HEK293 (cell line): ENCODE data around the gene DIP2C.

Experiments used
- BCL11A ChIP-seq: fragments of 450-650 bp; formaldehyde crosslinking; IDR thresholded peaks from 2 replicates; pipeline ENCODE4 v1.5.1; 2016; ENCODE audit warnings: low read depth, missing biosample characterization, missing genetic modification characterization
- KLF1 ChIP-seq: fragments of 450-650 bp; formaldehyde crosslinking; IDR thresholded peaks from 2 replicates; pipeline ENCODE4 v1.5.1; 2016; ENCODE audit warnings: missing biosample characterization, missing genetic modification characterization
- PRDM1 ChIP-seq: fragments of 450-650 bp; formaldehyde crosslinking; IDR thresholded peaks from 2 replicates; pipeline ENCODE4; 2016; ENCODE audit warnings: missing biosample characterization, missing genetic modification characterization
- ZFP41 ChIP-seq: fragments of 450-650 bp; formaldehyde crosslinking; IDR thresholded peaks from 2 replicates; pipeline ENCODE4 v1.5.1; 2016; ENCODE audit warnings: missing biosample characterization, missing genetic modification characterization, borderline replicate concordance
- ZNF132 ChIP-seq: fragments of 450-650 bp; formaldehyde crosslinking; IDR thresholded peaks from 2 replicates; pipeline ENCODE4 v1.5.1; 2017; ENCODE audit warnings: missing biosample characterization, missing genetic modification characterization, borderline replicate concordance
- ZNF202 ChIP-seq: fragments of 450-650 bp; formaldehyde crosslinking; IDR thresholded peaks from 2 replicates; pipeline ENCODE4 v1.5.1; 2016; ENCODE audit warnings: missing biosample characterization, missing genetic modification characterization, borderline replicate concordance
- ZNF274 ChIP-seq, 2 experiments: fragments of 200-500 bp in 1 of 2; fragments of 450-650 bp in 1 of 2; sonication (Bioruptor generic) in 1 of 2; formaldehyde crosslinking in 1 of 2; IDR thresholded peaks; 2 replicates each; pipeline versions ENCODE4 v1.5.1 to v1.6.1; 2014 to 2016; ENCODE audit warnings: borderline replicate concordance in 1 of 2, inconsistent platforms in 1 of 2, low read length in 1 of 2, missing biosample characterization in 1 of 2, missing genetic modification characterization in 1 of 2
- ZNF561 ChIP-seq: fragments of 450-650 bp; IDR thresholded peaks from 2 replicates; pipeline ENCODE4 v1.5.1; 2018; ENCODE audit warnings: missing biosample characterization, missing genetic modification characterization, borderline replicate concordance
- ZNF626 ChIP-seq: fragments of 450-650 bp; sonication (Bioruptor Pico); formaldehyde crosslinking; IDR thresholded peaks from 2 replicates; pipeline ENCODE4 v1.5.1; 2018; ENCODE audit warnings: missing biosample characterization, missing genetic modification characterization, inconsistent platforms
- ZXDB ChIP-seq: fragments of 450-650 bp; formaldehyde crosslinking; IDR thresholded peaks from 2 replicates; pipeline ENCODE4 v1.5.1; 2016; ENCODE audit warnings: missing biosample characterization, missing genetic modification characterization
- TF ChIP-seq, protein P1 (sequence below): fragments of 450-650 bp; formaldehyde crosslinking; IDR thresholded peaks from 2 replicates; pipeline ENCODE4 v1.5.1; 2016; ENCODE audit warnings: missing biosample characterization, missing genetic modification characterization
- TF ChIP-seq, protein P2 (sequence below): IDR thresholded peaks from 2 replicates; pipeline ENCODE4 v1.6.1; 2011; ENCODE audit warnings: mild to moderate bottlenecking, low read depth, low read length, borderline replicate concordance

DNA sequence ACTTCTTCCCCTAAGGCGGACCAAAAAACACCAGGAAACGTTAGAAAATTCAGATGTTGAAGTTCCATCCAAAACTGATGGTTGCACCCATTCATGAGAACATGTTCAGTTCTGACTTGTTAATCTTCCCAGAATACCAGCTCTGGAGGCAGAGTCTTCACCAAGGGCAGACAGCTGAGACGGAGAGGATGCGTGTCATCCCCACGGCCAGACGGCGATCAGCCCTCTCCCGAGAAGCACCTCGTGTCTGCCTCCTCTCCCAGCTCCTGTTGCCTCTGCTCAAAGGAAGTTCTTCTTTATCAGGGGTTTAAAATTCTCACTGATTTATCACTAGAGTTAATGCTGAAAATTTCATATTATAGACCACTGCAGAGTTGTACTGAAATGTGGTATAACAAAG is 284.5 kb downstream of the DIP2C start:
- TF ChIP-seq, protein P1, sequence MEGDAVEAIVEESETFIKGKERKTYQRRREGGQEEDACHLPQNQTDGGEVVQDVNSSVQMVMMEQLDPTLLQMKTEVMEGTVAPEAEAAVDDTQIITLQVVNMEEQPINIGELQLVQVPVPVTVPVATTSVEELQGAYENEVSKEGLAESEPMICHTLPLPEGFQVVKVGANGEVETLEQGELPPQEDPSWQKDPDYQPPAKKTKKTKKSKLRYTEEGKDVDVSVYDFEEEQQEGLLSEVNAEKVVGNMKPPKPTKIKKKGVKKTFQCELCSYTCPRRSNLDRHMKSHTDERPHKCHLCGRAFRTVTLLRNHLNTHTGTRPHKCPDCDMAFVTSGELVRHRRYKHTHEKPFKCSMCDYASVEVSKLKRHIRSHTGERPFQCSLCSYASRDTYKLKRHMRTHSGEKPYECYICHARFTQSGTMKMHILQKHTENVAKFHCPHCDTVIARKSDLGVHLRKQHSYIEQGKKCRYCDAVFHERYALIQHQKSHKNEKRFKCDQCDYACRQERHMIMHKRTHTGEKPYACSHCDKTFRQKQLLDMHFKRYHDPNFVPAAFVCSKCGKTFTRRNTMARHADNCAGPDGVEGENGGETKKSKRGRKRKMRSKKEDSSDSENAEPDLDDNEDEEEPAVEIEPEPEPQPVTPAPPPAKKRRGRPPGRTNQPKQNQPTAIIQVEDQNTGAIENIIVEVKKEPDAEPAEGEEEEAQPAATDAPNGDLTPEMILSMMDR = no peak
- no peak for TF ChIP-seq ZNF274 (IDR thresholded peaks at IDR 0.05; ENCODE audit: low read length)
- no peak for TF ChIP-seq ZNF274 (tag by site-specific recombination; IDR thresholded peaks at IDR 0.05; ENCODE audit: borderline replicate concordance)
- TF ChIP-seq PRDM1 (tag by site-specific recombination) = no peak
- no peak for TF ChIP-seq BCL11A (tag by site-specific recombination)
- no peak for TF ChIP-seq ZNF561 (tag by site-specific recombination)
- TF ChIP-seq, protein P2, sequence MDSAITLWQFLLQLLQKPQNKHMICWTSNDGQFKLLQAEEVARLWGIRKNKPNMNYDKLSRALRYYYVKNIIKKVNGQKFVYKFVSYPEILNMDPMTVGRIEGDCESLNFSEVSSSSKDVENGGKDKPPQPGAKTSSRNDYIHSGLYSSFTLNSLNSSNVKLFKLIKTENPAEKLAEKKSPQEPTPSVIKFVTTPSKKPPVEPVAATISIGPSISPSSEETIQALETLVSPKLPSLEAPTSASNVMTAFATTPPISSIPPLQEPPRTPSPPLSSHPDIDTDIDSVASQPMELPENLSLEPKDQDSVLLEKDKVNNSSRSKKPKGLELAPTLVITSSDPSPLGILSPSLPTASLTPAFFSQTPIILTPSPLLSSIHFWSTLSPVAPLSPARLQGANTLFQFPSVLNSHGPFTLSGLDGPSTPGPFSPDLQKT = no peak
- no peak for TF ChIP-seq ZFP41
- no peak for TF ChIP-seq ZNF626 (tag by site-specific recombination)
- TF ChIP-seq KLF1 (tag by site-specific recombination) = no peak
- no peak for TF ChIP-seq ZXDB
- no peak for TF ChIP-seq ZNF132
- no peak for TF ChIP-seq ZNF202 (tag by site-specific recombination)
